HepG2 (cell line): ENCODE results near the gene CNPY4. TPM values are rescaled to one million over a fixed set of nuclear protein-coding genes. Genes with fewer than 3 reads are reported as not detected.
A peak's percentile ranks its signal among the peaks of the same experiment; 100 is the strongest.

Experiments used
- CHD2 ChIP-seq: IDR thresholded peaks from 2 replicates; pipeline ENCODE4 v1.6.1; 2011; ENCODE audit warnings: low read depth, low read length, improper control_type of control experiment
- CSRNP1 ChIP-seq: sonication (generic); formaldehyde crosslinking; IDR thresholded peaks from 2 replicates; pipeline ENCODE4 v1.8.1; 2023; ENCODE audit warnings: mild to moderate bottlenecking, missing genetic modification reagents
- CTCF ChIP-seq: sonication (generic); formaldehyde crosslinking; IDR thresholded peaks from 2 replicates; pipeline ENCODE4 v1.5.0; 2020; ENCODE audit warnings: mild to moderate bottlenecking, missing genetic modification reagents, moderate library complexity
- EED ChIP-seq: sonication (generic); formaldehyde crosslinking; IDR thresholded peaks from 2 replicates; pipeline ENCODE4 v1.5.0; 2020; ENCODE audit warnings: mild to moderate bottlenecking, missing genetic modification reagents
- HHEX ChIP-seq: IDR thresholded peaks from 2 replicates; pipeline ENCODE4 v1.6.1; 2016; ENCODE audit warnings: control low read depth
- JUNB ChIP-seq: sonication (generic); formaldehyde crosslinking; IDR thresholded peaks from 2 replicates; pipeline ENCODE4 v1.8.0; 2022; ENCODE audit warnings: missing genetic modification reagents, mild to moderate bottlenecking, borderline replicate concordance
- KDM1A ChIP-seq: IDR thresholded peaks from 2 replicates; pipeline ENCODE4 v1.6.1; 2016; ENCODE audit warnings: missing compliant biosample characterization
- KDM2A ChIP-seq: sonication (generic); formaldehyde crosslinking; IDR thresholded peaks from 2 replicates; pipeline ENCODE4 v1.4.0; 2020; ENCODE audit warnings: low read depth, missing genetic modification reagents, borderline replicate concordance
- KLF12 ChIP-seq: sonication (generic); formaldehyde crosslinking; IDR thresholded peaks from 2 replicates; pipeline ENCODE4 v1.4.0; 2020; ENCODE audit warnings: missing genetic modification reagents, borderline replicate concordance
- MAFG ChIP-seq: sonication (generic); formaldehyde crosslinking; IDR thresholded peaks from 2 replicates; pipeline ENCODE4 v1.5.1; 2020; ENCODE audit warnings: mild to moderate bottlenecking, missing genetic modification reagents
- NR3C1 ChIP-seq: sonication (generic); formaldehyde crosslinking; IDR thresholded peaks from 2 replicates; pipeline ENCODE4 v1.4.0; 2020; ENCODE audit warnings: missing genetic modification reagents
- PAWR ChIP-seq: sonication (generic); formaldehyde crosslinking; IDR thresholded peaks from 2 replicates; pipeline ENCODE4 v1.4.0; 2020; ENCODE audit warnings: missing genetic modification reagents, mild to moderate bottlenecking, borderline replicate concordance
- PHF21A ChIP-seq: sonication (generic); formaldehyde crosslinking; IDR thresholded peaks from 2 replicates; pipeline ENCODE4 v1.5.0; 2020; ENCODE audit warnings: mild to moderate bottlenecking, missing genetic modification reagents
- SKIL ChIP-seq: sonication (generic); formaldehyde crosslinking; IDR thresholded peaks from 2 replicates; pipeline ENCODE4 v1.8.0; 2022; ENCODE audit warnings: missing genetic modification reagents, mild to moderate bottlenecking, moderate library complexity, borderline replicate concordance
- STAG1 ChIP-seq: sonication (generic); formaldehyde crosslinking; IDR thresholded peaks from 2 replicates; pipeline ENCODE4 v1.4.0; 2020; ENCODE audit warnings: missing genetic modification reagents
- TAF1 ChIP-seq: sonication (generic); formaldehyde crosslinking; IDR thresholded peaks from 2 replicates; pipeline ENCODE4 v1.4.0; 2020; ENCODE audit warnings: missing genetic modification reagents
- TEAD3 ChIP-seq: optimal IDR thresholded peaks from 2 replicates; pipeline ENCODE3; 2016; ENCODE audit warnings: borderline replicate concordance
- WIZ ChIP-seq: sonication (generic); formaldehyde crosslinking; IDR thresholded peaks from 2 replicates; pipeline ENCODE4 v1.5.1; 2020; ENCODE audit warnings: mild to moderate bottlenecking, missing genetic modification reagents
- ZBTB42 ChIP-seq: sonication (generic); formaldehyde crosslinking; IDR thresholded peaks from 2 replicates; pipeline ENCODE4 v1.5.0; 2020; ENCODE audit warnings: mild to moderate bottlenecking, missing genetic modification reagents
- ZFP36L2 ChIP-seq: sonication (generic); formaldehyde crosslinking; IDR thresholded peaks from 2 replicates; pipeline ENCODE4 v1.4.0; 2020; ENCODE audit warnings: missing genetic modification reagents
- ZNF124 ChIP-seq: sonication (generic); formaldehyde crosslinking; IDR thresholded peaks from 2 replicates; pipeline ENCODE4 v1.4.0; 2020; ENCODE audit warnings: missing genetic modification reagents
- ZNF143 ChIP-seq: sonication (generic); formaldehyde crosslinking; IDR thresholded peaks from 2 replicates; pipeline ENCODE4 v1.4.0; 2020; ENCODE audit warnings: missing genetic modification reagents
- ZNF292 ChIP-seq: sonication (generic); formaldehyde crosslinking; IDR thresholded peaks from 2 replicates; pipeline ENCODE4 v1.8.1; 2022; ENCODE audit warnings: mild to moderate bottlenecking, low read depth, missing genetic modification reagents, borderline replicate concordance
- polyA plus RNA-seq, 8 experiments: library from polyadenylated mRNA; depleted of rRNA in 3 of 8; stranded (reverse) in 7 of 8; unstranded in 1 of 8; fragments of >200 nt; fragmentation: Illumina TruSeq in 4 of 8; extraction: Trizol in 4 of 8; gene quantifications; 2 replicates each; pipeline versions ENCODE4 v1.2.1 to v1.2.3, GENCODE V29; 2011 to 2016; ENCODE audit warnings: low read depth in 4 of 8, missing spikeins in 1 of 8, mixed read lengths in 1 of 8; ENCODE audit not compliant: insufficient read depth in 1 of 8
- total RNA-seq, 5 experiments: library from RNA; depleted of rRNA; stranded (reverse); fragments of >200 nt; fragmentation: Illumina TruSeq; extraction: Trizol; gene quantifications; 2 replicates each; pipeline ENCODE4 v1.2.3, GENCODE V29; 2016; ENCODE audit warnings: low read depth in 1 of 5
- TF ChIP-seq, protein P1 (sequence below): sonication (generic); formaldehyde crosslinking; IDR thresholded peaks from 2 replicates; pipeline ENCODE4 v1.4.0; 2020; ENCODE audit warnings: missing genetic modification reagents
- TF ChIP-seq, protein P2 (sequence below): sonication (generic); formaldehyde crosslinking; IDR thresholded peaks from 2 replicates; pipeline ENCODE4 v1.4.0; 2020; ENCODE audit warnings: mild to moderate bottlenecking, missing genetic modification reagents

CNPY4 gene
- total and polyA plus RNA-seq, 2 of the 13 experiments (the other 11 are each of a cell fraction or from before 2014, with no cell fraction given): 6.2 to 12.7 TPM

- no peak for TF ChIP-seq CSRNP1 (CRISPR knock-in tag)
- no peak for TF ChIP-seq ZFP36L2 (CRISPR knock-in tag)
- no peak for TF ChIP-seq WIZ (CRISPR knock-in tag)
- TF ChIP-seq PAWR (CRISPR knock-in tag): no peak
- TF ChIP-seq SKIL (CRISPR knock-in tag): no peak
- TF ChIP-seq ZNF124 (CRISPR knock-in tag): no peak
- peak; percentile 45 for TF ChIP-seq KDM2A
- no peak for TF ChIP-seq JUNB (CRISPR knock-in tag)
- no peak for TF ChIP-seq KLF12 (CRISPR knock-in tag)
- TF ChIP-seq ZNF292 (CRISPR knock-in tag): no peak
- no peak for TF ChIP-seq ZBTB42 (CRISPR knock-in tag)
- TF ChIP-seq ZNF143: no peak
- TF ChIP-seq PHF21A (CRISPR knock-in tag): no peak
- peak; percentile 95 for TF ChIP-seq STAG1 (CRISPR knock-in tag)
- no peak for TF ChIP-seq KDM1A (CRISPR knock-in tag)
- TF ChIP-seq MAFG (CRISPR knock-in tag): no peak
- no peak for TF ChIP-seq HHEX (CRISPR knock-in tag)
- TF ChIP-seq TAF1 (CRISPR knock-in tag): no peak
- TF ChIP-seq, protein P1, sequence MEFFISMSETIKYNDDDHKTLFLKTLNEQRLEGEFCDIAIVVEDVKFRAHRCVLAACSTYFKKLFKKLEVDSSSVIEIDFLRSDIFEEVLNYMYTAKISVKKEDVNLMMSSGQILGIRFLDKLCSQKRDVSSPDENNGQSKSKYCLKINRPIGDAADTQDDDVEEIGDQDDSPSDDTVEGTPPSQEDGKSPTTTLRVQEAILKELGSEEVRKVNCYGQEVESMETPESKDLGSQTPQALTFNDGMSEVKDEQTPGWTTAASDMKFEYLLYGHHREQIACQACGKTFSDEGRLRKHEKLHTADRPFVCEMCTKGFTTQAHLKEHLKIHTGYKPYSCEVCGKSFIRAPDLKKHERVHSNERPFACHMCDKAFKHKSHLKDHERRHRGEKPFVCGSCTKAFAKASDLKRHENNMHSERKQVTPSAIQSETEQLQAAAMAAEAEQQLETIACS (CRISPR knock-in tag): no peak
- peak; percentile 94 for TF ChIP-seq CTCF (CRISPR knock-in tag)
- no peak for TF ChIP-seq EED (CRISPR knock-in tag)
- peak; percentile 40 for TF ChIP-seq TEAD3 (CRISPR knock-in tag)
- TF ChIP-seq, protein P2, sequence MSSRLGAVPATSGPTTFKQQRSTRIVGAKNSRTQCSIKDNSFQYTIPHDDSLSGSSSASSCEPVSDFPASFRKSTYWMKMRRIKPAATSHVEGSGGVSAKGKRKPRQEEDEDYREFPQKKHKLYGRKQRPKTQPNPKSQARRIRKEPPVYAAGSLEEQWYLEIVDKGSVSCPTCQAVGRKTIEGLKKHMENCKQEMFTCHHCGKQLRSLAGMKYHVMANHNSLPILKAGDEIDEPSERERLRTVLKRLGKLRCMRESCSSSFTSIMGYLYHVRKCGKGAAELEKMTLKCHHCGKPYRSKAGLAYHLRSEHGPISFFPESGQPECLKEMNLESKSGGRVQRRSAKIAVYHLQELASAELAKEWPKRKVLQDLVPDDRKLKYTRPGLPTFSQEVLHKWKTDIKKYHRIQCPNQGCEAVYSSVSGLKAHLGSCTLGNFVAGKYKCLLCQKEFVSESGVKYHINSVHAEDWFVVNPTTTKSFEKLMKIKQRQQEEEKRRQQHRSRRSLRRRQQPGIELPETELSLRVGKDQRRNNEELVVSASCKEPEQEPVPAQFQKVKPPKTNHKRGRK: peak; percentile 81; the same call in 1 of the 2 replicates
- no peak for TF ChIP-seq NR3C1 (CRISPR knock-in tag)
- no peak for TF ChIP-seq CHD2
These were observed 13.3 kb downstream of the CNPY4 start (continued) for GRCh38 chr7:100132697-100133151.
